Fibroblast of lung (primary cell): ENCODE results near the gene IL22RA2.

Experiments
- CTCF ChIP-seq, 2 donors: IDR thresholded peaks in 1 of 2; conservative IDR thresholded peaks in 1 of 2; 1 replicate in 1 of 2; 2 replicates in 1 of 2; pipeline ENCODE4 v1.5.1; 2011 to 2012; ENCODE audit warnings: low read length in 2 of 2, control low read depth in 1 of 2, inconsistent platforms in 1 of 2, low read depth in 1 of 2, mild to moderate bottlenecking in 1 of 2
- EZH2 ChIP-seq: IDR thresholded peaks from 2 replicates; pipeline ENCODE4 v1.5.1; 2012; ENCODE audit warnings: low read length, control low read depth, mild to moderate bottlenecking; ENCODE audit errors: missing control alignments

DNA sequence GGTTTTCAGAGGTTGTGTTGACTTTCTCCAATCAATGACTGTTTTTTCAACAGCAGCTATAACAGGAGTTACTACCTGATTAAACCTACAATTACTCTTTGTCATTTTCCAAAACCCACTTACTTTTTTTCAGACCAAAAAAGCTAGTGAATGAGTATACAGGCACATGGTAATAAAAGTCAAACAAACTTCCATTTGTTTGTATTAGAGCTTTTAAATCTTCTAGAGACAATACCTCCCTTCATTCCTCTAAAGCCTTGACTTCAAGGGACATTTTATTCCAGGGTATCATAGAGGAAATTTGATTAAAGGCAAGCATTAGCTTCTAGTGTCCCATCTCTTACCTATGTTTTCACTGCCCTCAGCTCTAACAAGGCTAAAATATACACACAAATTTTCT is 52.7 kb downstream of the IL22RA2 start:
- TF ChIP-seq CTCF (conservative IDR thresholded peaks at IDR 0.05 in 1 of 2, IDR thresholded peaks at IDR 0.05 in 1 of 2; ENCODE audit: low read depth in 1 of 2, low read length in 2 of 2) (no peak), EZH2 (no peak)
